Endothelial cell of umbilical vein (primary cell): ENCODE measurements around the gene MROH7. TPM values are rescaled to one million over a fixed set of nuclear protein-coding genes. Genes with fewer than 3 reads are reported as not detected.

Source experiments
- BruUV-seq: library from RNA; stranded (reverse); fragments of 400-500 nt; replicated peaks from 2 replicates; lab custom pipeline; 2021; lab: Mats Ljungman, UMichigan
- CTCF ChIA-PET: fragments of 300-600, 350-600 bp; sonication (Branson Sonifier 250); formaldehyde crosslinking; loops from one replicate; lab custom pipeline; 2021; ENCODE audit warnings: antibody characterized with exemption, inconsistent platforms; lab: Charles Lee
- POLR2A ChIA-PET: fragments of 300-600, 350-600 bp; sonication (Branson Sonifier 250); formaldehyde crosslinking; loops from one replicate; lab custom pipeline; 2021; ENCODE audit warnings: antibody characterized with exemption, inconsistent platforms; lab: Charles Lee
- DNase-seq: peaks from one replicate; pipeline ENCODE4 v3.0.0-alpha.2; 2011; ENCODE audit warnings: low read depth, low spot score
- FAIRE-seq: peaks from 2 replicates; lab custom pipeline; 2011; peaks lifted over from hg19 to GRCh38; lab: Jason Lieb, UNC
- H2AFZ ChIP-seq: 2 replicates; pipeline ENCODE4 v1.6.0; 2012; ENCODE audit warnings: low read depth, low read length, control low read depth, inconsistent platforms
- H3K27ac ChIP-seq: 2 replicates; pipeline ENCODE4 v1.5.1; 2011; ENCODE audit warnings: low read depth, mild to moderate bottlenecking, control low read depth, low read length, moderate library complexity; ENCODE audit not compliant: insufficient read depth
- H3K27me3 ChIP-seq, 2 experiments: 2 replicates each; pipeline versions ENCODE4 v1.6.0 to v1.6.1; 2011; ENCODE audit warnings: low read length in 2 of 2, mixed read lengths in 1 of 2; ENCODE audit not compliant: control insufficient read depth in 2 of 2, insufficient read depth in 2 of 2
- H3K36me3 ChIP-seq, 2 experiments: 2 replicates in 1 of 2; 3 replicates in 1 of 2; pipeline ENCODE4 v1.5.1; 2011; ENCODE audit warnings: low read length in 2 of 2, mild to moderate bottlenecking in 1 of 2, moderate library complexity in 1 of 2; ENCODE audit not compliant: control insufficient read depth in 2 of 2, insufficient read depth in 2 of 2; ENCODE audit errors: extremely low read depth in 1 of 2
- H3K4me1 ChIP-seq: 3 replicates; pipeline ENCODE4 v1.5.1; 2011; ENCODE audit warnings: mild to moderate bottlenecking, low read length; ENCODE audit not compliant: control insufficient read depth, insufficient read depth; ENCODE audit errors: extremely low read depth
- H3K4me2 ChIP-seq: 2 replicates; pipeline ENCODE4 v1.6.1; 2011; ENCODE audit warnings: low read length, control low read depth, mixed read lengths; ENCODE audit not compliant: insufficient read depth
- H3K4me3 ChIP-seq, 3 experiments: fragments of 200-600 bp in 1 of 3; sonication (generic), shearing (Covaris generic) in 1 of 3; replicated peaks in 1 of 3; 2 replicates each; pipeline ENCODE4 v1.5.1; 2011 to 2016; ENCODE audit warnings: control low read depth in 3 of 3, low read length in 3 of 3, mild to moderate bottlenecking in 2 of 3, inconsistent platforms in 1 of 3, low read depth in 1 of 3, moderate library complexity in 1 of 3; ENCODE audit not compliant: insufficient read depth in 1 of 3
- H3K79me2 ChIP-seq: 2 replicates; pipeline ENCODE4 v1.6.0; 2012; ENCODE audit warnings: low read length, inconsistent platforms; ENCODE audit not compliant: control insufficient read depth, insufficient read depth
- H3K9ac ChIP-seq: replicated peaks from 2 replicates; pipeline ENCODE3; 2011; ENCODE audit warnings: low read length, control low read depth; ENCODE audit not compliant: insufficient read depth; ENCODE audit errors: extremely low read depth
- H3K9me1 ChIP-seq: replicated peaks from 3 replicates; pipeline ENCODE4 v1.6.0; 2011; ENCODE audit warnings: mild to moderate bottlenecking, low read length; ENCODE audit not compliant: control insufficient read depth, insufficient read depth; ENCODE audit errors: extremely low read depth
- H3K9me3 ChIP-seq: replicated peaks from 2 replicates; pipeline ENCODE4 v1.5.1; 2012; ENCODE audit warnings: low read length, inconsistent platforms; ENCODE audit not compliant: control insufficient read depth, insufficient read depth
- H4K20me1 ChIP-seq: replicated peaks from 2 replicates; pipeline ENCODE3; 2011; ENCODE audit warnings: mild to moderate bottlenecking, low read length; ENCODE audit not compliant: control insufficient read depth, insufficient read depth; ENCODE audit errors: extremely low read depth
- CTCF ChIP-seq, 2 donors: IDR thresholded peaks; 1 replicate in 1 of 2; 2 replicates in 1 of 2; pipeline ENCODE4 v1.5.1; 2011; ENCODE audit warnings: low read length in 2 of 2, mild to moderate bottlenecking in 2 of 2, moderate library complexity in 2 of 2, control low read depth in 1 of 2, inconsistent platforms in 1 of 2, low read depth in 1 of 2; ENCODE audit not compliant: insufficient read depth in 1 of 2; ENCODE audit errors: extremely low read depth in 1 of 2
- EZH2 ChIP-seq: IDR thresholded peaks from 2 replicates; pipeline ENCODE4 v1.6.1; 2012; ENCODE audit warnings: borderline replicate concordance, low read depth, mild to moderate bottlenecking, moderate library complexity, low read length, inconsistent platforms; ENCODE audit not compliant: severe bottlenecking
- FOS ChIP-seq: IDR thresholded peaks from 2 replicates; pipeline ENCODE4 v1.6.1; 2011; ENCODE audit warnings: mild to moderate bottlenecking, low read length, moderate library complexity, borderline replicate concordance; ENCODE audit not compliant: insufficient read depth
- GATA2 ChIP-seq: IDR thresholded peaks from 2 replicates; pipeline ENCODE4 v1.7.0; 2011; ENCODE audit warnings: low read depth, mild to moderate bottlenecking, moderate library complexity, mixed read lengths, low read length; ENCODE audit not compliant: insufficient read length, insufficient read depth
- JUN ChIP-seq: IDR thresholded peaks from 2 replicates; pipeline ENCODE4 v1.6.1; 2011; ENCODE audit warnings: borderline replicate concordance, low read depth; ENCODE audit not compliant: insufficient read length, insufficient read depth
- MYC ChIP-seq: IDR thresholded peaks from one replicate; pipeline ENCODE4 v1.6.1; 2011; ENCODE audit warnings: mild to moderate bottlenecking, low read depth, low read length
- POLR2A ChIP-seq: IDR thresholded peaks from 2 replicates; pipeline ENCODE4 v1.6.1; 2012; ENCODE audit warnings: low read depth, mild to moderate bottlenecking, control low read depth, low read length
- POLR2AphosphoS5 ChIP-seq: IDR thresholded peaks from 2 replicates; pipeline ENCODE4 v1.6.1; 2012; ENCODE audit warnings: low read depth, mild to moderate bottlenecking, control low read depth, low read length, moderate library complexity; ENCODE audit not compliant: insufficient read depth
- dilution Hi-C: fragments of 300-500 bp; cut with MboI; formaldehyde crosslinking; loops from one replicate; pipeline ENCODE4 v1.15.0; 2019; ENCODE audit warnings: low sequenced_read_pairs; ENCODE audit not compliant: extremely low pct_ligation_motif_present
- intact Hi-C: fragments of 100-400 bp; cut with micrococcal nuclease; formaldehyde crosslinking; loops from one replicate; pipeline ENCODE4 v1.10.0; 2022
- polyA plus RNA-seq, 4 experiments: library from polyadenylated mRNA; depleted of rRNA in 3 of 4; stranded (reverse) in 3 of 4; unstranded in 1 of 4; fragments of >200 nt; gene quantifications; 2 replicates each; pipeline versions ENCODE4 v1.2.1 to v1.2.3, GENCODE V29; 2011 to 2012; ENCODE audit warnings: missing spikeins in 1 of 4
- total RNA-seq: library from RNA; stranded (reverse); gene quantifications from 2 replicates; pipeline ENCODE4 v1.2.3, GENCODE V29; 2021
- TF ChIP-seq, protein P1 (sequence below): IDR thresholded peaks from 2 replicates; pipeline ENCODE4 v1.6.1; 2011; ENCODE audit not compliant: insufficient read depth, insufficient read length

Gene MROH7
- total and polyA plus RNA-seq, 2 donors (not counting 3 experiments of a cell fraction or from before 2014, with no cell fraction given): 0.06 to 0.24 TPM

DNA sequence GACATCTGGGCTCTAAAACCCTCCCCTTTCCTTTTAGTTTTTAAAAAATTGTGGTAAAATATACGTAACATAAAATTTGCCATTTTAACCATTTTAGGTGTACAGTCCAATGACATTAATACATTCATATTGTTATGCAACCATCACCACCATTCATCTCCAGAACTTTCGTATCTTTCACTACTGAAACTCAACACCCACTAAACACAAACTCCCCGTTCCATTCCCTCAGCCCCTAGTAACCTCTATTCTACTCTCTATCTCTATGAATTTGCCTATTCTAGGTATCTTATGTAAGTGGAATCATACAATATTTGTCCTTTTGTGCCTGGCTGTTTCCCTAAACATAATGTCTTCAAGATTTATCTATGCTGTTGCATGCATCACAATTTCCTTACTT lies 54.7 kb downstream of the MROH7 start:
- no peak overlapping the region for H2AFZ ChIP-seq
- POLR2A ChIA-PET: no interaction called here
- H3K4me2 ChIP-seq: no peak overlapping the region
- H3K9me3 ChIP-seq: no peaks in the 10 kb centered on the region
- no peaks in the 10 kb centered on the region for H3K9me1 ChIP-seq
- CTCF ChIA-PET: no interaction called here
- H3K36me3 ChIP-seq: no peaks in the 10 kb centered on the region
- H3K9ac ChIP-seq: no peak overlapping the region
- no peak for DNase-seq
- H4K20me1 ChIP-seq: no peaks in the 10 kb centered on the region
- FAIRE-seq: no peak
- dilution Hi-C loops: no loop called here
- no peak overlapping the region for H3K4me3 ChIP-seq
- BruUV-seq: no TSS peak
- no peak for TF ChIP-seq GATA2
- TF ChIP-seq POLR2AphosphoS5: no peak
- no peak for TF ChIP-seq MYC
- no peak for TF ChIP-seq FOS
- TF ChIP-seq POLR2A: no peak
- TF ChIP-seq JUN: no peak
- no peak for TF ChIP-seq EZH2
- TF ChIP-seq, protein P1, sequence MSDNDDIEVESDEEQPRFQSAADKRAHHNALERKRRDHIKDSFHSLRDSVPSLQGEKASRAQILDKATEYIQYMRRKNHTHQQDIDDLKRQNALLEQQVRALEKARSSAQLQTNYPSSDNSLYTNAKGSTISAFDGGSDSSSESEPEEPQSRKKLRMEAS: no peak
- TF ChIP-seq CTCF (IDR thresholded peaks at IDR 0.05; ENCODE audit: extremely low read depth in 1 of 2, insufficient read depth in 1 of 2, low read depth in 1 of 2, low read length in 2 of 2): no peak
- no peak overlapping the region for H3K27ac ChIP-seq
- no peaks in the 10 kb centered on the region for H3K79me2 ChIP-seq
- no peaks in the 10 kb centered on the region for H3K4me1 ChIP-seq
- peaks cover 0 to 2% of the 10 kb centered on the region in 2 experiments for H3K27me3 ChIP-seq
- intact Hi-C loops: no loop called here
